Measurements from ENCODE around the gene RADIL. TPM values are rescaled to one million over a fixed set of nuclear protein-coding genes. Genes with fewer than 3 reads are reported as not detected.

Gene RADIL
- total and polyA plus RNA-seq, 8 donors = 6.2 to 14.7 (median 9.4) TPM

GRCh38 chr7:4769761-4770160 lies 113.8 kb downstream of the RADIL start:
- intact Hi-C loops (cut with DNase I) = no loop called here
- DNase-seq (peak in 2 of 4 donors; percentile 28 to 44), ATAC-seq (peak; percentile 69)
- Histone ChIP-seq H3K27ac (peak overlapping the region in 1 of 2 donors; percentile 26), H3K36me3 (peaks cover 0 to 30% of the 10 kb centered on the region in 2 donors), H3K27me3 (no peaks in the 10 kb centered on the region), H3K4me1 (peaks cover 11 to 13% of the 10 kb centered on the region in 2 donors), H3K9me3 (no peaks in the 10 kb centered on the region), H3K4me3 (no peak overlapping the region)
- TF ChIP-seq CTCF (IDR thresholded peaks at IDR 0.05) = no peak

- DNase-seq = peak in 1 of 4 donors; percentile 31
- Histone ChIP-seq H3K27ac (no peak overlapping the region), H3K4me3 (no peak overlapping the region)
These were observed 114.6 kb downstream of the RADIL start for GRCh38 chr7:4768597-4769569.

DNA sequence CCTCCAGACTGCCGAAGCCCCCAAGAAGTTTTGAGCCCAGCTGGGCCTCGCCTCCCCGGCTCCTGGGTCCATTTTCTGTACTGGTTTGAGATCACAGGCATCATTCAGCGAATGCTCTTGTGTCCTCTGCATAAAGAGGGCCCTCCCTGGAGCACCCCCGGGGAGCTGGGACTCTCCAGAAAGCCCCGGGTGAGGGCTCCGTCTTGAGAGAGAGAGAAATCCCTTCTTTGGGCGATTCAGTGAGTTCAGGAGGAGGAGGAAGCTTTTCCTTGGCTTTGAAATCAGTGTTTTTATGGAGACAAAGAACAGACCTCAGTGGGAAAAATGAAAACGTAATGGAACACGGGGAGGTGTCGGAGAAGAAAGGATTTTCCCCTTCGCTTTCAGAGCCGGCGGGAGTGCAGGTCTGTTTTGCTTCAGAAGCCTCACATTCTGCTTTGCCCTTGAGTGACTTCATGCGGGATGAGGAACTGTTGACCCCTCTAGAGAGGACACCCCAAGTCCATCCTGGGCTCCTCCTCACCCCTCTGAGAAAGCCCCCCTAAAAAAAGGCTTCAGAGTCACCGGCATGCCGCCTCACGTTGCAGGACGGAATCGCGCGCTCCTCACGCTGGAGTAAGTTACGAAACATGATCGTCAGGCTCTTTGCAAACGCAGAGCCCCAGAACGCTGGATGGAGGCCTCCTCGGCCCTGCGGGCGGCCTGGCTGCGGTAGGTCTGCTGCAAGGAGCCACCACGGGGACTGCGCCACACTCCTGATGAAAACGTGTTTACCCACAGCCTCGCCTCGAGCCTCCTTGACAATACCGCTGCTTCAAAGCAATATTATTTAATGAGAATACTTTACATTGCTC lies 116.6 kb downstream of the RADIL start:
- no peak for ATAC-seq
- intact Hi-C loops (cut with DNase I) = no loop called here
- H3K27ac ChIP-seq = no peak overlapping the region

More at GRCh38 chr7:4768597-4769569, 114.6 kb downstream of the RADIL start:
- H3K9me3 ChIP-seq = no peaks in the 10 kb centered on the region
- intact Hi-C loops (cut with DNase I) = no loop called here
- H3K36me3 ChIP-seq = peaks cover 0 to 39% of the 10 kb centered on the region in 2 donors
- peaks cover 5 to 6% of the 10 kb centered on the region in 2 donors for H3K4me1 ChIP-seq
- no peaks in the 10 kb centered on the region for H3K27me3 ChIP-seq
- no peak for TF ChIP-seq CTCF (IDR thresholded peaks at IDR 0.05)
- ATAC-seq = no peak

GRCh38 chr7:4765776-4766490 lies 117.6 kb downstream of the RADIL start:
- Histone ChIP-seq H3K9me3 (no peaks in the 10 kb centered on the region), H3K4me3 (no peak overlapping the region), H3K27ac (no peak overlapping the region), H3K4me1 (peaks cover 5 to 6% of the 10 kb centered on the region in 2 donors), H3K36me3 (peaks cover 0 to 68% of the 10 kb centered on the region in 2 donors), H3K27me3 (no peaks in the 10 kb centered on the region)
- intact Hi-C loops (cut with DNase I) = no loop called here
- ATAC-seq (no peak), DNase-seq (peak in 1 of 4 donors; percentile 47)
- no peak for TF ChIP-seq CTCF (IDR thresholded peaks at IDR 0.05)

More for the DNA sequence above, 116.6 kb downstream of the RADIL start:
- no peaks in the 10 kb centered on the region for H3K9me3 ChIP-seq
- peak in 1 of 4 donors; percentile 65 for DNase-seq
- H3K4me3 ChIP-seq = no peak overlapping the region
- peaks cover 0 to 59% of the 10 kb centered on the region in 2 donors for H3K36me3 ChIP-seq
- no peaks in the 10 kb centered on the region for H3K27me3 ChIP-seq
- peaks cover 5 to 6% of the 10 kb centered on the region in 2 donors for H3K4me1 ChIP-seq
- no peak for TF ChIP-seq CTCF (IDR thresholded peaks at IDR 0.05)

Data from left lung (tissue), 10 donors.